ENCODE data around the gene MLLT3.

MLLT3 gene

GRCh38 chr9:20624201-20625002, 2.1 kb upstream of the MLLT3 start:
- FAIRE-seq (peak; percentile 90), DNase-seq (ENCODE audit: insufficient read length) (no peak)
- no peak for TF ChIP-seq POLR2A (IDR thresholded peaks at IDR 0.05; ENCODE audit: low read depth, low read length)
- no peak for TF ChIP-seq POLR2AphosphoS5 (IDR thresholded peaks at IDR 0.05; ENCODE audit: low read depth, low read length)
- no peak for TF ChIP-seq TAF1 (IDR thresholded peaks at IDR 0.05; ENCODE audit: borderline replicate concordance, low read depth, low read length)

- no peak for TF ChIP-seq POLR2AphosphoS5 (IDR thresholded peaks at IDR 0.05; ENCODE audit: low read depth, low read length)
- TF ChIP-seq POLR2A (IDR thresholded peaks at IDR 0.05; ENCODE audit: low read depth, low read length): no peak
- TF ChIP-seq TAF1 (IDR thresholded peaks at IDR 0.05; ENCODE audit: borderline replicate concordance, low read depth, low read length): no peak
- DNase-seq (ENCODE audit: insufficient read length) (no peak), FAIRE-seq (peak; percentile 17)
Measured at GRCh38 chr9:20623748-20624124, 1.4 kb upstream of the MLLT3 start.

- TF ChIP-seq TAF1 (IDR thresholded peaks at IDR 0.05; ENCODE audit: borderline replicate concordance, low read depth, low read length) (no peak), POLR2AphosphoS5 (IDR thresholded peaks at IDR 0.05; ENCODE audit: low read depth, low read length) (no peak), POLR2A (IDR thresholded peaks at IDR 0.05; ENCODE audit: low read depth, low read length) (no peak; the same call in 1 of the 2 replicates)
- DNase-seq (ENCODE audit: insufficient read length) (no peak), FAIRE-seq (peak; percentile 88)
Measured at GRCh38 chr9:20623021-20623747, 885 bp upstream of the MLLT3 start.

- FAIRE-seq: peak; percentile 62
- peak; percentile 32 for DNase-seq (ENCODE audit: insufficient read length)
- no peak for TF ChIP-seq TAF1 (IDR thresholded peaks at IDR 0.05; ENCODE audit: borderline replicate concordance, low read depth, low read length)
- TF ChIP-seq POLR2AphosphoS5 (IDR thresholded peaks at IDR 0.05; ENCODE audit: low read depth, low read length): no peak
- TF ChIP-seq POLR2A (IDR thresholded peaks at IDR 0.05; ENCODE audit: low read depth, low read length): no peak
Measured at GRCh38 chr9:20621471-20622329, 599 bp downstream of the MLLT3 start.

- TF ChIP-seq TAF1 (IDR thresholded peaks at IDR 0.05; ENCODE audit: borderline replicate concordance, low read depth, low read length) (no peak), POLR2A (IDR thresholded peaks at IDR 0.05; ENCODE audit: low read depth, low read length) (no peak), POLR2AphosphoS5 (IDR thresholded peaks at IDR 0.05; ENCODE audit: low read depth, low read length) (no peak)
- FAIRE-seq: peak; percentile 67
Measured at GRCh38 chr9:20620650-20621470, 1.4 kb downstream of the MLLT3 start.

GRCh38 chr9:20619487-20620200, 2.7 kb downstream of the MLLT3 start:
- peak; percentile 78 for FAIRE-seq
- TF ChIP-seq POLR2A (IDR thresholded peaks at IDR 0.05; ENCODE audit: low read depth, low read length): no peak
- TF ChIP-seq TAF1 (IDR thresholded peaks at IDR 0.05; ENCODE audit: borderline replicate concordance, low read depth, low read length): no peak
- TF ChIP-seq POLR2AphosphoS5 (IDR thresholded peaks at IDR 0.05; ENCODE audit: low read depth, low read length): no peak
- no peak for DNase-seq (ENCODE audit: insufficient read length)

More at GRCh38 chr9:20620650-20621470, 1.4 kb downstream of the MLLT3 start:
- DNase-seq (ENCODE audit: insufficient read length): no peak

GRCh38 chr9:20618361-20618802, 3.9 kb downstream of the MLLT3 start:
- FAIRE-seq (no peak), DNase-seq (ENCODE audit: insufficient read length) (no peak)
- no peak for TF ChIP-seq POLR2AphosphoS5 (IDR thresholded peaks at IDR 0.05; ENCODE audit: low read depth, low read length)
- no peak for TF ChIP-seq POLR2A (IDR thresholded peaks at IDR 0.05; ENCODE audit: low read depth, low read length)

GRCh38 chr9:20616808-20617207, 5.5 kb downstream of the MLLT3 start:
- no peak for TF ChIP-seq POLR2A (IDR thresholded peaks at IDR 0.05; ENCODE audit: low read depth, low read length)
- TF ChIP-seq TAF1 (IDR thresholded peaks at IDR 0.05; ENCODE audit: borderline replicate concordance, low read depth, low read length): no peak
- TF ChIP-seq POLR2AphosphoS5 (IDR thresholded peaks at IDR 0.05; ENCODE audit: low read depth, low read length): no peak
- FAIRE-seq: no peak
- DNase-seq (ENCODE audit: insufficient read length): no peak

GRCh38 chr9:20614602-20615216, 7.6 kb downstream of the MLLT3 start:
- DNase-seq (ENCODE audit: insufficient read length) (no peak), FAIRE-seq (no peak)
- no peak for TF ChIP-seq TAF1 (IDR thresholded peaks at IDR 0.05; ENCODE audit: borderline replicate concordance, low read depth, low read length)
- no peak for TF ChIP-seq POLR2AphosphoS5 (IDR thresholded peaks at IDR 0.05; ENCODE audit: low read depth, low read length)

Data from GM12892 (cell line).